GM12878 (cell line): Measurements from ENCODE around the gene CSMD2. TPM values are rescaled to one million over a fixed set of nuclear protein-coding genes. Genes with fewer than 3 reads are reported as not detected.

Source experiments
- ATAC-seq: fragments of 200-7000 bp; cut with Tn5 transposase; 3 replicates; pipeline ENCODE4 v1.9.1; 2020; ENCODE audit warnings: mild to moderate bottlenecking, moderate library complexity
- BruUV-seq: library from RNA; stranded (reverse); fragments of 400-500 nt; replicated peaks from 2 replicates; lab custom pipeline; 2021; lab: Mats Ljungman, UMichigan
- CTCF ChIA-PET: fragments of 300-600 bp; sonication (Branson Sonifier 250); formaldehyde crosslinking; extraction: SDS; loops from one replicate; lab custom pipeline; 2021; ENCODE audit warnings: inconsistent platforms; lab: Yijun Ruan, JAX
- POLR2A ChIA-PET: fragments of 350-600 bp; formaldehyde crosslinking; extraction: SDS; loops from one replicate; lab custom pipeline; 2021; ENCODE audit warnings: inconsistent platforms; lab: Charles Lee
- RAD21 ChIA-PET: fragments of 300-600 bp; sonication (Branson Sonifier 250); formaldehyde crosslinking; loops from one replicate; lab custom pipeline; 2023; ENCODE audit warnings: antibody characterized with exemption; ENCODE audit not compliant: unreplicated experiment; lab: Charles Lee
- SMC1A ChIA-PET: fragments of 300-600 bp; sonication (Branson Sonifier 250); formaldehyde crosslinking; loops from one replicate; lab custom pipeline; 2023; ENCODE audit not compliant: unreplicated experiment, uncharacterized antibody; lab: Charles Lee
- DNase-seq: peaks from one replicate; pipeline ENCODE4 v3.0.0-alpha.2; 2011; ENCODE audit warnings: low read depth, low spot score
- FAIRE-seq: peaks from 3 replicates; lab custom pipeline; 2011; peaks lifted over from hg19 to GRCh38; lab: Jason Lieb, UNC
- H2AFZ ChIP-seq: 2 replicates; pipeline ENCODE4 v1.6.0; 2011; ENCODE audit warnings: low read depth, low read length, control low read depth; ENCODE audit not compliant: control insufficient read depth
- H3K27ac ChIP-seq: 2 replicates; pipeline ENCODE4 v1.5.1; 2011; ENCODE audit warnings: control low read depth; ENCODE audit not compliant: control insufficient read depth, insufficient read depth
- H3K27me3 ChIP-seq, 2 experiments: replicated peaks in 1 of 2; 2 replicates each; pipeline versions ENCODE4 v1.6.0 to v1.6.1; 2011; ENCODE audit warnings: low read length in 1 of 2; ENCODE audit not compliant: control insufficient read depth in 2 of 2, insufficient read depth in 2 of 2
- H3K36me3 ChIP-seq, 2 experiments: 2 replicates each; pipeline ENCODE4 v1.5.1; 2011; ENCODE audit warnings: low read length in 1 of 2; ENCODE audit not compliant: control insufficient read depth in 2 of 2, insufficient read depth in 2 of 2
- H3K4me1 ChIP-seq: 2 replicates; pipeline ENCODE4 v1.6.1; 2011; ENCODE audit warnings: mild to moderate bottlenecking, low read length, moderate library complexity, mixed read lengths; ENCODE audit not compliant: control insufficient read depth, insufficient read depth
- H3K4me2 ChIP-seq: 2 replicates; pipeline ENCODE4 v1.6.0; 2011; ENCODE audit warnings: control low read depth; ENCODE audit not compliant: control insufficient read depth, insufficient read depth
- H3K4me3 ChIP-seq: fragments of 200-600 bp; sonication (generic); 2 replicates; pipeline ENCODE4 v1.5.1; 2016
- H3K79me2 ChIP-seq: 2 replicates; pipeline ENCODE4 v1.6.0; 2011; ENCODE audit warnings: low read length; ENCODE audit not compliant: control insufficient read depth, insufficient read depth
- H3K9ac ChIP-seq: 2 replicates; pipeline ENCODE4 v1.8.0; 2011; ENCODE audit warnings: low read length, control low read depth, mixed read lengths; ENCODE audit not compliant: control insufficient read depth, insufficient read depth
- H3K9me3 ChIP-seq: replicated peaks from 3 replicates; pipeline ENCODE4 v1.5.1; 2011; ENCODE audit warnings: mild to moderate bottlenecking, low read length; ENCODE audit not compliant: control insufficient read depth, insufficient read depth
- H4K20me1 ChIP-seq: 2 replicates; pipeline ENCODE4 v1.6.0; 2011; ENCODE audit not compliant: control insufficient read depth, insufficient read depth
- ATF7 ChIP-seq: fragments of 450-650 bp; IDR thresholded peaks from 2 replicates; pipeline ENCODE4 v1.6.1; 2016; ENCODE audit warnings: low read depth, mild to moderate bottlenecking
- BHLHE40 ChIP-seq, 2 experiments: fragments of 450-650 bp in 1 of 2; IDR thresholded peaks; 2 replicates each; pipeline ENCODE4 v1.6.1; 2011 to 2017; ENCODE audit warnings: low read depth in 2 of 2, borderline replicate concordance in 1 of 2, improper control_type of control experiment in 1 of 2, low read length in 1 of 2, mild to moderate bottlenecking in 1 of 2
- GATAD2B ChIP-seq: fragments of 450-650 bp; conservative IDR thresholded peaks from 2 replicates; pipeline ENCODE4 v1.6.1; 2017; ENCODE audit warnings: low read depth, mild to moderate bottlenecking, moderate library complexity
- HCFC1 ChIP-seq: fragments of 150-350 bp; IDR thresholded peaks from 2 replicates; pipeline ENCODE4 v1.6.1; 2014; ENCODE audit warnings: low read length
- HDAC2 ChIP-seq: fragments of 200-600 bp; sonication (generic); IDR thresholded peaks from 2 replicates; pipeline ENCODE4 v1.6.1; 2017
- IRF5 ChIP-seq: fragments of 450-650 bp; IDR thresholded peaks from 2 replicates; pipeline ENCODE4 v1.6.1; 2017; ENCODE audit warnings: borderline replicate concordance
- JUNB ChIP-seq: IDR thresholded peaks from 2 replicates; pipeline ENCODE4 v1.6.1; 2016; ENCODE audit warnings: antibody characterized with exemption, mild to moderate bottlenecking
- KDM1A ChIP-seq: fragments of 200-600 bp; sonication (generic); IDR thresholded peaks from 2 replicates; pipeline ENCODE4 v1.6.1; 2016; ENCODE audit warnings: borderline replicate concordance
- KLF5 ChIP-seq: fragments of 450-650 bp; IDR thresholded peaks from 2 replicates; pipeline ENCODE4 v1.6.1; 2014; ENCODE audit warnings: mild to moderate bottlenecking; ENCODE audit not compliant: partially characterized antibody
- NBN ChIP-seq: fragments of 450-650 bp; IDR thresholded peaks from 2 replicates; pipeline ENCODE4 v1.6.1; 2016
- NFYB ChIP-seq: IDR thresholded peaks from 2 replicates; pipeline ENCODE4 v1.6.1; 2011; ENCODE audit warnings: low read depth, mild to moderate bottlenecking, low read length, improper control_type of control experiment, moderate library complexity; ENCODE audit not compliant: insufficient read depth
- NR2C1 ChIP-seq: fragments of 450-650 bp; IDR thresholded peaks from 2 replicates; pipeline ENCODE4 v1.6.1; 2017; ENCODE audit warnings: antibody characterized with exemption, mild to moderate bottlenecking, moderate library complexity
- PAX5 ChIP-seq: IDR thresholded peaks from 2 replicates; pipeline ENCODE4 v1.6.1; 2011; ENCODE audit warnings: low read depth, low read length, borderline replicate concordance
- PBX3 ChIP-seq: IDR thresholded peaks from 2 replicates; pipeline ENCODE4 v1.6.1; 2011; ENCODE audit warnings: mild to moderate bottlenecking, low read depth, low read length, moderate library complexity; ENCODE audit not compliant: insufficient replicate concordance
- SMARCA5 ChIP-seq: fragments of 450-650 bp; IDR thresholded peaks from 2 replicates; pipeline ENCODE4 v1.6.1; 2017; ENCODE audit warnings: mild to moderate bottlenecking
- TCF3 ChIP-seq: IDR thresholded peaks from 2 replicates; pipeline ENCODE4 v1.6.1; 2012; ENCODE audit warnings: low read depth, mild to moderate bottlenecking, low read length, borderline replicate concordance; ENCODE audit not compliant: insufficient read depth
- USF2 ChIP-seq: IDR thresholded peaks from 2 replicates; pipeline ENCODE4 v1.6.1; 2011; ENCODE audit warnings: low read depth, low read length, improper control_type of control experiment, borderline replicate concordance
- ZNF384 ChIP-seq: IDR thresholded peaks from 2 replicates; pipeline ENCODE4 v1.6.1; 2012; ENCODE audit warnings: low read depth, mild to moderate bottlenecking, low read length, improper control_type of control experiment, borderline replicate concordance
- ZSCAN29 ChIP-seq: fragments of 450-650 bp; IDR thresholded peaks from 2 replicates; pipeline ENCODE4 v1.6.1; 2017; ENCODE audit warnings: mild to moderate bottlenecking, moderate library complexity
- WGBS: methylation state at CpG from one replicate; pipeline ENCODE4 v1.1.6; 2016; ENCODE audit warnings: low lambda C conversion rate; ENCODE audit not compliant: insufficient replicate concordance, insufficient coverage; ENCODE audit errors: missing lambda C conversion rate; 5-methylcytosine and 5-hydroxymethylcytosine counted together
- in situ Hi-C: fragments of 300-500 bp; cut with MboI; formaldehyde crosslinking; loops from 9 replicates; pipeline ENCODE4 v1.14.3; 2018; ENCODE audit warnings: mixed read lengths
- intact Hi-C: fragments of 100-400 bp; cut with micrococcal nuclease; formaldehyde crosslinking; loops from one replicate; pipeline ENCODE4 v1.14.2; 2022; ENCODE audit not compliant: unreplicated experiment
- polyA plus RNA-seq, 11 experiments: library from polyadenylated mRNA; depleted of rRNA in 4 of 11; unstranded in 6 of 11; stranded (reverse) in 5 of 11; fragments of >200 nt; fragmentation: Nextera tagmentation in 4 of 11; fragmentation: Illumina TruSeq in 1 of 11; extraction: Ambion mirVana in 4 of 11; extraction: Trizol in 1 of 11; gene quantifications; 1 replicate in 1 of 11; 2 replicates in 10 of 11; pipeline versions ENCODE4 v1.2.1 to v1.2.3, GENCODE V29; 2011 to 2016; ENCODE audit warnings: inconsistent platforms in 2 of 11, missing spikeins in 2 of 11, low read depth in 1 of 11
- total RNA-seq, 4 experiments: library from RNA; depleted of rRNA in 3 of 4; stranded (reverse); fragments of >200 nt in 3 of 4; fragmentation: Illumina TruSeq in 1 of 4; extraction: Trizol in 1 of 4; gene quantifications; 2 replicates each; pipeline versions ENCODE4 v1.2.1 to v1.2.3, GENCODE V29; 2013 to 2021

CSMD2 gene
- total and polyA plus RNA-seq, 10 of the 15 experiments (the other 5 are each of a cell fraction or from before 2014, with no cell fraction given), result under 0.01 TPM; not detected in 9

GRCh38 chr1:33500547-33500946 lies 664.5 kb downstream of the CSMD2 start (continued):
- no peak for TF ChIP-seq NR2C1
- TF ChIP-seq ZSCAN29, result no peak
- TF ChIP-seq IRF5, result no peak
- no peak for TF ChIP-seq KDM1A
- TF ChIP-seq NFYB, result no peak
- TF ChIP-seq PBX3, result no peak
- TF ChIP-seq TCF3, result no peak
- no peak for TF ChIP-seq KLF5

- Histone ChIP-seq H3K4me1 (no peaks in the 10 kb centered on the region), H3K4me3 (no peak overlapping the region), H3K27me3 (no peaks in the 10 kb centered on the region), H2AFZ (no peak overlapping the region), H3K36me3 (peaks cover 0 to 7% of the 10 kb centered on the region in 2 experiments; a peak in 2 of 4 replicates), H3K4me2 (no peak overlapping the region), H3K27ac (no peak overlapping the region), H3K9ac (no peak overlapping the region), H3K9me3 (peaks cover 30% of the 10 kb centered on the region), H4K20me1 (no peaks in the 10 kb centered on the region), H3K79me2 (no peaks in the 10 kb centered on the region)
- BruUV-seq, result no TSS peak
- CTCF ChIA-PET, result no interaction called here
- ATAC-seq (no peak), FAIRE-seq (no peak), DNase-seq (no peak)
- SMC1A ChIA-PET, result no interaction called here
- intact Hi-C loops (no loop called here), in situ Hi-C loops (no loop called here)
- POLR2A ChIA-PET, result no interaction called here
- WGBS, result 85% methylated on average over 1 of the region's 1 CpG
- RAD21 ChIA-PET, result no interaction called here
- TF ChIP-seq SMARCA5, result no peak
- TF ChIP-seq HCFC1, result no peak
- TF ChIP-seq NBN, result no peak
- TF ChIP-seq USF2, result no peak
- no peak for TF ChIP-seq PAX5
- TF ChIP-seq PBX3, result no peak
- TF ChIP-seq JUNB, result no peak
- TF ChIP-seq ZNF384, result no peak
- no peak for TF ChIP-seq ATF7
- no peak for TF ChIP-seq GATAD2B
- no peak for TF ChIP-seq HDAC2
- TF ChIP-seq BHLHE40 (IDR thresholded peaks at IDR 0.05; ENCODE audit: borderline replicate concordance in 1 of 2, low read depth in 2 of 2, low read length in 1 of 2), result no peak
Observed at GRCh38 chr1:33497410-33497809, 667.6 kb downstream of the CSMD2 start.
